KOPT-K1 (cell line): ENCODE data around the gene ZNF134.

ENCODE experiments used
- H3K27ac ChIP-seq: fragments of 200-600 bp; sonication (generic); 2 replicates; pipeline ENCODE4 v1.5.1; 2016; ENCODE audit warnings: antibody characterized with exemption, mild to moderate bottlenecking, low read depth, low read length; ENCODE audit not compliant: poor library complexity, severe bottlenecking
- H3K36me3 ChIP-seq: fragments of 200-600 bp; sonication (generic); 2 replicates; pipeline ENCODE4 v1.5.1; 2017; ENCODE audit warnings: antibody characterized with exemption, mild to moderate bottlenecking, low read length, moderate library complexity; ENCODE audit not compliant: insufficient read depth
- H3K9me3 ChIP-seq: fragments of 200-600 bp; sonication (generic); 2 replicates; pipeline ENCODE4 v1.5.1; 2017; ENCODE audit warnings: antibody characterized with exemption, low read length, mild to moderate bottlenecking; ENCODE audit not compliant: insufficient read depth, poor library complexity, severe bottlenecking

Gene ZNF134

DNA sequence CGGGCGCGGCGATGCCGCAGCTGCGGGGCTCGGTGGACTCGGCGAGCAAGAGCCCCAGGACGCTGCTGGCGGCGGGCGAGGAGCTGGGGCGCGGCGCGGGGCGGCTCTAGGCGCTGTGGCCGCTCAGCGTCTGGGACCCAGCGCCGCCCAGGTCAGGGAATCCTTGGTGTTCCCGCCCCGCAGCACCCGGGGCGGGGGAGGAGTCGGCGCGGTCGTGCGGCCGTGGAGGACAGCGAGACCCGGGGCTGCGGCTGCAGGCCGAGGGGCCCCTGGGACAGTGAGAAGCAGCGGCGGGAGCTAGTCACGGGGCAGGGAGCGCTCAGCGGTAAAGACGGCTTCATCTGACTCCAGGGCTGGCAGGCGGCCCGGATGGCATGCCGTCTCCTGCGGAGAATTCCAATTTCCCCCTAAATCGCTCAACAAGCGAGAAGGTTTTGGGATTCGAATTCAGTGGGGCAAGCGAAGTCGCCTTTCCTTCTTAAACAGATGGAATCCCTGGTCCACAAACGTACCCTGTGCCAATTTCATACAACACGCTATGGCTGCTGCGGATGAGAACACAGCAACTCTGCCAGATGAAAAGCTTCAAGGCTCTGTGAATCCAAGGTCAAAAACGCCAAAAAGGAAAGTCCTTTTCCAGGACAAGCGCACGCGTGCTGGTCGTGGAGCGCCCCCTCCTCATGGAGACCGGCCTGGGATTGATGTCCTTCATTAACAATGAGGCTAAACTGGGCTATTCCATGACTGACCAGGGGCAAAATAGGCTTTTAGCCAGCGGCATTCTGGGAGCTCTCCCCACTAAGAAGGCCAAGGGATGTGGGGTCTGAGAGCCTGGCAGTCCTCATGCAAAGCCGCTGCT lies 50.5 kb downstream of the ZNF134 start:
- no peaks in the 10 kb centered on the region for H3K36me3 ChIP-seq
- H3K9me3 ChIP-seq: no peaks in the 10 kb centered on the region
- no peak overlapping the region for H3K27ac ChIP-seq

DNA sequence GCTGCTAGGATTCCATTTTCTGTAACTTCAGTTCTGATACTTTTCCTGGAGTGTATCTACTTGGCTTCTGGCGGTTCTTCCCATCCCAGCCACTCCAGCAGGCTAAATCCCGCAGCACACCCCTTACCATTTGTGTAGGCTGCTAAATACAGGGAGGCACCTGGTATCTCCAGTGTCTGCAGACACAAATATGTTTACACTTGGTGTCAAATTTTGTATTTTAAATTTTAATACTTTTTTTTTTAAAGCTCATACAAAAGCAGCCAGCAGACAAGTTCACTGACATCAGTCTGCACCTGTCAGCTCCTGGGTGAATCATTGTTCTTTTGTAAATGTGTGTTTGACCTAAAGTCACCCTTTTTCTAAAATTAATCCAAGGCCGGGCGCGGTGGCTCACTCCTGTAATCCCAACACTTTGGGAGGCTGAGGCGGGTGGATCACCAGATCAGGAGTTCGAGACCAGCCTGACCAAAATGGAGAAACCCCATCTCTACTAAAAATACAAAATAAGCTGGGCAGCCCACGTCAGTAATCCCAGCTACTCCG lies 51.3 kb downstream of the ZNF134 start:
- no peaks in the 10 kb centered on the region for H3K36me3 ChIP-seq
- no peak overlapping the region for H3K27ac ChIP-seq
- H3K9me3 ChIP-seq: no peaks in the 10 kb centered on the region

DNA sequence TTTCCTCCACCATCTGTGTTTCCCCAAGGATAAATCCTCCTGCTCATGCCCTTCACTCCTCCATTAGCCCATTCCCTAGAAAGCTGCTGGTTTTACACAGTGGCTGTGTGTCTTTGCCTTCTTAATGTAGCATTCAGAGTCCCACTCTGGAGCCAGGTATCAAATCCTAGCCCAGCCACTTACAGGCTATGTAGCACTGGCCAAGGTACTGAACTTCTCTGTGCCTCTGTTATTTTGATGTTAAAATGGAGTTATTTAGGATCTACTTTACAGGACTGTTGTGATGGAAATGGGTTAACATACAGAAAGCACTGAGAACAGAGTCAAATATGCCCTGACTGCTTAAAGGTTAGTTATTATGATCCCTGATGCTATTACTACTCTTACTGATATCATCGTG lies 53.2 kb downstream of the ZNF134 start:
- Histone ChIP-seq H3K27ac (no peak overlapping the region), H3K36me3 (no peaks in the 10 kb centered on the region), H3K9me3 (no peaks in the 10 kb centered on the region)

DNA sequence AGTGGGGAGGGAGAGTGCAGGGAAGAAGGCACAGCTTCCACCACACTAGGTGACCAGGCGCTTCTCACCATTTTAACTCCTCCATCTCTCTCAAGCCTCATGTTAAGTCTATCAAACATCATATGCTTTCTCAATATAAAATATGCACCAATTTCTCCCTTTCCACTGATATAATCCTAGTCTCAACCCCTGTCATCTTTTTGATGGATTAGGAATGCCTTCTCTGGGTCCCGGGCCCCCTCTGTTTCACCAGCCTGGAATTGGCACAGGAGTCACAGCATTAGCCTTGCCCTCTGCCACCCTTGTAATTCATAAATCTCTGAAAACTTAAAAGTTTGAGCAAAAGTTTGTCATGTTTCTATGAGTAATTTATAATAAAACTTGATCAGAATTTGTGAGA lies 54.6 kb downstream of the ZNF134 start, which contains the start of gene ZSCAN4:
Gene ZSCAN4 (plus strand): TSS at position 301 of the 400 bp plus-strand sequence. CDS start 7,211 bp downstream, outside the sequence.
- Histone ChIP-seq H3K36me3 (no peaks in the 10 kb centered on the region), H3K9me3 (no peaks in the 10 kb centered on the region), H3K27ac (no peak within 1 kb of the TSS)

DNA sequence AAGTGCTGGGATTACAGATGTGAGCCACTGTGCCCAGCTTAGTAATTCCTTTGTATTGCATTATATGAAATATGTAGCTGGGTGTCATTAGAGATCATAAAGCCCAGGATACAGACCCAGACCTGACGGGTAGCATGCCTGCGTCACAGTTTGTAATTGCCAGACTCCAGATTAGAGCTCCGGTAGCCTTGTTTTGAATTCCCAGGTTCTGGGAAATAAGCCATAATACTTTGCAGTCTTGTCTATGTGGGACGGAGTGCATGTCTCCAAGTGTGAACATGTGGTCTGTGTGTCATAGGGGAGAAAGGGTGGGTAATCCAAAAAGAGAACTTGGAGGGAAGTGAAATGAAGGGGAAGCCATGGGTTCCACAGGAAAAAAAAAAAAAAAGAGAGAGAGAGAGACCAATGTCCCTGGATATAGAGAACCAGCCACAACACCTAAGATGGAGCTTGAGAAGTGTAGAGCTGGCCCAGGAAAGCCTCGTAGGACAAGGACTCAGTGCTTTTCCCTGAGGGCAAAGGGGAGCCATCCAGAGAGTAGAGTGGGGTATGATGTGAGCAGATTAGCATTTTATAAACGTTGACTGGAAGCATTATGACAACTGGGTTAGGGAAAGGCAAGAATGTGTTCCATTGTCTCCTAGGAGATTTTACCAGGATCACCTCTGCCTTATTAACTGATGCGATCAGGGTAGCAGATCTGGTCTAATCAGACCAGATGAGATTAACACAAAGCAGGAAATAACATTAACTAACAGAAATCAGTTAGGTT lies 57.3 kb downstream of the ZNF134 start:
- H3K36me3 ChIP-seq: no peaks in the 10 kb centered on the region
- H3K9me3 ChIP-seq: no peaks in the 10 kb centered on the region
- no peak overlapping the region for H3K27ac ChIP-seq

DNA sequence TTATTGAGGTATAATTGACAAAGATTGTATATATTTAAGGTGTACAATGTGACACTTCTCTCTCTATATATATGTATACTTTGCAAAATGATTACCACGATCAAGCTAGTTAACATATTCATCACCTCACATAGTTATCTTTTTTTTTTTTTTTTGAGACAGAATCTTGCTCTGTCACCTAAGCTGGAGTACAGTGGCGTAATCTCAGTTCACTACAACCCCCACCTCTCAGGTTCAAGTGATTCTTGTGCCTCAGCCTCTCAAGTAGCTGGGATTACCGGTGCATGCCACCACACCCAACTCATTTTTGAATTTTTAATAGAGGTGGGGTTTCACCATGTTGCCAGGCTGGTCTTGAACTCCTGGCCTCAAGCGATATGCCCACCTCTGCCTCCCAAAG lies 58.4 kb downstream of the ZNF134 start:
- H3K27ac ChIP-seq: no peak overlapping the region
- H3K9me3 ChIP-seq: no peaks in the 10 kb centered on the region
- H3K36me3 ChIP-seq: no peaks in the 10 kb centered on the region
